LNCAP (cell line): ENCODE measurements around the gene CASR.
A peak's percentile ranks its signal among the peaks of the same experiment; 100 is the strongest.

Experiments used
- TF ChIP-seq, protein P1 (sequence below): fragments of 450-650 bp; IDR thresholded peaks from 2 replicates; pipeline ENCODE4 v1.5.1; 2017; ENCODE audit warnings: mild to moderate bottlenecking

The CASR gene

DNA sequence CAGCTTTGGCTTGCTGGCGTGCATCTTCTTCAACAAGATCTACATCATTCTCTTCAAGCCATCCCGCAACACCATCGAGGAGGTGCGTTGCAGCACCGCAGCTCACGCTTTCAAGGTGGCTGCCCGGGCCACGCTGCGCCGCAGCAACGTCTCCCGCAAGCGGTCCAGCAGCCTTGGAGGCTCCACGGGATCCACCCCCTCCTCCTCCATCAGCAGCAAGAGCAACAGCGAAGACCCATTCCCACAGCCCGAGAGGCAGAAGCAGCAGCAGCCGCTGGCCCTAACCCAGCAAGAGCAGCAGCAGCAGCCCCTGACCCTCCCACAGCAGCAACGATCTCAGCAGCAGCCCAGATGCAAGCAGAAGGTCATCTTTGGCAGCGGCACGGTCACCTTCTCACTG lies 101.0 kb downstream of the CASR start:
- TF ChIP-seq, protein P1, sequence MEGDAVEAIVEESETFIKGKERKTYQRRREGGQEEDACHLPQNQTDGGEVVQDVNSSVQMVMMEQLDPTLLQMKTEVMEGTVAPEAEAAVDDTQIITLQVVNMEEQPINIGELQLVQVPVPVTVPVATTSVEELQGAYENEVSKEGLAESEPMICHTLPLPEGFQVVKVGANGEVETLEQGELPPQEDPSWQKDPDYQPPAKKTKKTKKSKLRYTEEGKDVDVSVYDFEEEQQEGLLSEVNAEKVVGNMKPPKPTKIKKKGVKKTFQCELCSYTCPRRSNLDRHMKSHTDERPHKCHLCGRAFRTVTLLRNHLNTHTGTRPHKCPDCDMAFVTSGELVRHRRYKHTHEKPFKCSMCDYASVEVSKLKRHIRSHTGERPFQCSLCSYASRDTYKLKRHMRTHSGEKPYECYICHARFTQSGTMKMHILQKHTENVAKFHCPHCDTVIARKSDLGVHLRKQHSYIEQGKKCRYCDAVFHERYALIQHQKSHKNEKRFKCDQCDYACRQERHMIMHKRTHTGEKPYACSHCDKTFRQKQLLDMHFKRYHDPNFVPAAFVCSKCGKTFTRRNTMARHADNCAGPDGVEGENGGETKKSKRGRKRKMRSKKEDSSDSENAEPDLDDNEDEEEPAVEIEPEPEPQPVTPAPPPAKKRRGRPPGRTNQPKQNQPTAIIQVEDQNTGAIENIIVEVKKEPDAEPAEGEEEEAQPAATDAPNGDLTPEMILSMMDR: no peak

DNA sequence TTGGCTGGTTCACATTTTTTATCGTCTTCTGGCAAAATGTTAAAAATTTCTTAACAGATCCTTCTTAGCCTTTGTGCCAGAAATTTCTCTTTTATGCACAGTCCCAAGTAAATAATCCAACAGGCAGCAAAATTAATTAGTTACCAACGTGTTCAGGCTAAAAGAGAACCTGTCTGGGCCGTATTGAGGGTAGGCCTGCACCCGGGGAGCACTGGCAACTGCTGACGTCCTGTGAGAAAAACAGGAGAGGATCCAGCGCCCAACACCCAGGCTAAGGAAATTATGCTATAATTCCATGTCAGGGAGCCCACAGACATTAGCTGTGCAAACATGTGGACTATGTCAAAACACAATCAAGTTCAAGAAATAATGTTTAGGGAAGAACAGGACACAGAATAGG lies 110.9 kb downstream of the CASR start:
- TF ChIP-seq, protein P1: no peak

DNA sequence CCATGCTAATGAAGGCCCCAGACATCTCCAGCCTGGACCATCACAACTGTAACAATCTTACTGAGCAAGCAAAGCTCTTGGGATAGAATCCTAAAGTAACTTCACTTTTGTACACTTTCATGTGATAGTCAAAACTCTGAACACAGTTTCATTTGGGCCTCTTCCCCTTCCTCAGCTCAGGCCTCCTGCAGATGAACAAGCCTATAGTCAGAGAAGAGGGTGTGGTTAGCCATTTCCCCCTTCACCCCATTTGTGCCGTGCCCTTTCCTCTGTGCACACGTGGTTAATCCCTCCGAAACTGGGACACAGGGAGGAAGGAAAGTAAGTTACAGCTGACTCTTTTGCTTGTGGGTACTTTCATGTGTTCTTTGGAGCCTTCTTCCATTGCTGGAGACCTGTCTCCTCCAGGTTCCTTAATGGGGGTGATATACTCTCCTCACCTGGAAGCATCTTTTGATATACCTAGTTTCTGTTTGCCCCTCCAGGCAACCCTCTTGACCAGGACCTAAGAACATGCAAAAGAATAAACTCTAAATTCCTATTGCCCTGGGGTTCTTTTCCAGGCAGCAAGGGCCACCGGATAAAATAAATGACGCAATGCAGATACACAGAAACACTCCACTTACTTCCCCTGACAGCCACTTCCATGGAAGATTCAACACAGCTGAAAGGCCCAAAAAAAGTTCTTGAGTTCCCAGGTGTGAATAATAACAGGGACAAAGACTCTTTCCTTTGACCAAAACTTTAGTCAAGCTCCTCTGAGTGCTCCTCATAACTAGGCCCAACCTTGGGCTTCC lies 112.0 kb downstream of the CASR start:
- TF ChIP-seq, protein P1: no peak

DNA sequence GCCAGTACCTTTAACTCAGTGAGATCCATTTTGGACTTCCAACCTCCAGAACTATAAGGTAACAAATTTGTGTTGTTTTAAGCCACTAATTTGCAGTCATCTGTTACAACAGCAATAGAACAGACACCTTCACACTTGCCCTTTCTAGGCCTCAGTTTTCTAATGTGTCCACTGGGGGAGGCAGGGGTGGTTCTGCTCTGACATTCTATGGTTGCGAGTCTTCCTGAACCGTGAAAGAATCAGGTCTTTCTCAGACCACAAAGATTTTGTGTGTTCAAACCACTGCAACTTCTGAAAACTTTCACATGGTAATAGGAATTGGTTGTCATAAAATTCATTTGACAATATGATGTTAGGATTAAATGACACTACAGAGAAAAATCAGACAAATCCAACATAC lies 114.8 kb downstream of the CASR start:
- TF ChIP-seq, protein P1: no peak

DNA sequence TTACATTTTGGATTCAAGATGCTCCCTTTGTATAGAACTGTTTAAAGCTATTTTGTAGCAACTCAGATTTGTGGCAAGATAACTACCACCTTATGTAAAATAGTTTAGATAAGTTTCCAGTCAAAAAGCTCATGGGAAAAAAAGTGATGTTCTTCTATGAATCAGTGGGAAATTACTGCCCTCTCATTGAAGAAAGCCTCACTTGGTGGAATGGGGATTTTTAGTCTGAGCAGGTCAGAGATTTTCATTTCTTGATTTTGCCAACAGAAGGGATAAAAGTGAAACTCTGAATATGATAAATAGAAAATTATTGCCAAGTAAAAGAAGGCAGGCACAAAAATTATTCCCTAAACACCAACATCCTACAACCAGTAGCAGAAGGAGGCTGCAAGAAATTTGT lies 115.7 kb downstream of the CASR start:
- TF ChIP-seq, protein P1: no peak

DNA sequence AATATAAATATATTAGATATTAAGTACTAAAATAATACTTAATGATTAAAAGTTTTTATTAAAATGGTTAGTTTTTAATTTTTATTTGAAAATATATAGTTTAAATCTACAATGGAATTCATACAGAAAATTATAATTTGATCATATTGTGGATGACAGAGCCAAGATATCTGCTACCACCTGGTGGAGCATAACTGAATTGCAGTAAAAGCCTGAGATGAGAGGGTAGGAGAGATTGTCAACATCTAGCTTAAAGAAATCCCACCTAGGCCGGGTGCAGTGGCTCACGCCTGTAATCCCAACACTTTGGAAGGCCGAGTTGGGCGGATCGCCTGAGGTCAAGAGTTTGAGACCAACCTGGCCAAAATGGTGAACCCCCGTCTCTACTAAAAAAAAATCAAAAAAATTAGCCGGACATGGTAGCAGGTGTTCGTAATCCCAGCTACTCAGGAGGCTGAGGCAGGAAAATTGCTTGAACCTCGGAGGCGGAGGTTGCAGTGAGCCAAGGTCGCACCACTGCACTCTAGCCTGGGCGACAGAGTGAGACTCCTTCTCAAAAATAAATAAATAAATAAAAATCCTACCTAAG lies 116.5 kb downstream of the CASR start:
- TF ChIP-seq, protein P1: peak; percentile 68

DNA sequence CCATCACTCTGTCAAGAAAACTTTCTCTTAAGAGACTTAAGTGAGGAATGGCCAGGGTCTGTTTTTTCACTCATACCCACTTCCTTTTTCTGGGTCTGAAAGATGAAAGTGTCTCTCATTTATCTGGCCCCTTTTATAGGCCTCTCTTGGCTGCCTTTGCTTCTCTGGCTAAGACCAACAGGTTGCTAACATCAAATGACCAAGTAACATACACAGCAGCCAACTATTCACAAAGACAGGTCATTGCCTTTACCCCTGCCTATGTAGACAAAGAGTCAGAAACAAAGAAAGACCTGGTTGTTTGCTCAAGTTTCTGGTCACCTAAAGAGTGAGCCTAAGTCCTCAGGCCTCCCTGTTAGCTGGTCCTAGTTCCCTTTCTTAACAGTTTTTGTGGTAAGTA lies 117.6 kb downstream of the CASR start:
- TF ChIP-seq, protein P1: no peak
